ENCODE results near the gene SDHD. TPM values are rescaled to one million over a fixed set of nuclear protein-coding genes. Genes with fewer than 3 reads are reported as not detected.
"Not testable (repeated sequence)": the region's sequence is repeated elsewhere in the genome, so short reads cannot be mapped to it uniquely, and the experiment has no call there.

The SDHD gene
- total RNA-seq, 1 experiment from 2014 or later = 218 TPM

- H3K36me3 ChIP-seq (replicated peaks; ENCODE audit: control insufficient read depth, insufficient read depth, low read length) = peaks cover 15% of the 10 kb centered on the region
- H3K4me3 ChIP-seq (ENCODE audit: insufficient read depth, low read depth, low read length) = no peak overlapping the region
- no peaks in the 10 kb centered on the region for H3K27me3 ChIP-seq (ENCODE audit: control insufficient read depth, insufficient read depth, low read length)
- no peak for DNase-seq
Measured at GRCh38 chr11:112082729-112083128, 3.9 kb upstream of the SDHD start.

DNA sequence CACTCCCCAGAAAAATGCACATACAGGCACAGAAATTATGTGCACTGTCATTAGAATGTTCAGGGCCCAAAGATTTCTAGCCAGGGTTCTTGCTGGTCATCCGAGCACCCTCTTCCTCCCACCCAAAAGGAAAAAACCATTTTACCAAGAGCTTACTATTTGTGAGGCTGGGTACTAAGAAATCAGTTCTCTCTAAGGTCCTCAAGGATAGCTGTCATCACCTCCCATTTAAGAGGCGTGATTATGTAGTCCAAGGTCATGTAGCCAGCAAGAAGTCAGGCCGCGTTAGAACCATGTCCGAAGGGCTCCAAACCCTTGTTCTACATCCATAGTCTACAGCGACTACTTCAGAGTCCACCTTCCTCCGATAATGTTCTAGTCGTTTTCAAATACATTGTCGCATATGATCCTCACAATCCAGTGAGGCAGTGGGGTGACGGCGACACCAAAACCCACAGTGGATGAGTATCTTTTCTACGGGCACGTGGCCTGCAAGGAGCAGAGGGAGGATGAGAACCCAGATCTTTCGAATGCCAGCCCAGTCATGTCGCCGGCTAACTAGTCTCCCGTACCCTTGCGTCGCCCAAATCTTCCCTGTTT, 751 bp upstream of the SDHD start:
- H3K36me3 ChIP-seq (replicated peaks; ENCODE audit: control insufficient read depth, insufficient read depth, low read length) = peaks cover 25% of the 10 kb centered on the region
- no peak for DNase-seq
- H3K4me3 ChIP-seq (ENCODE audit: insufficient read depth, low read depth, low read length) = peak overlapping the region; percentile 96
- no peaks in the 10 kb centered on the region for H3K27me3 ChIP-seq (ENCODE audit: control insufficient read depth, insufficient read depth, low read length)

DNA sequence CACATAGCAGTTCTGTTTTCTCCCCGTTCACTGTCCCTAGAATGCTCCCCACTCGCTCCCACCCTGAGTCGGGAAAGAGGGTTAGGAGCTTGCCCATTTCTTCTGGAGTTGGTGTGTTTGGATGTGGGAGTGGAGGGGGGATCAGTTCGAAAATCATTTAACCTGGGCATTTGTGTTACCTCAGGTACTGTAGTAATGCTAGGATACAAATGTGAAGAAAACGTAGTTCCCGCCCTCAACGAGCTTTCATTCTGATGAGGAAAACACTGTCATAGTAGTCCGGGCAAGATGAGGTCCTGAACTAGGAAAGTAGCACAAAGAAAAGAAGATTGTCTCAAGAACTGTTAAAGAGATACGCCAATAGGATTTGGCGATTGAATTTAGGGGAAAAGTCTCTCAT, 539 bp downstream of the SDHD start:
- DNase-seq = no peak
- no peaks in the 10 kb centered on the region for H3K27me3 ChIP-seq (ENCODE audit: control insufficient read depth, insufficient read depth, low read length)
- H3K36me3 ChIP-seq (replicated peaks; ENCODE audit: control insufficient read depth, insufficient read depth, low read length) = peaks cover 31% of the 10 kb centered on the region
- peak overlapping the region; percentile 96 for H3K4me3 ChIP-seq (ENCODE audit: insufficient read depth, low read depth, low read length)

- DNase-seq; H3K27me3 ChIP-seq (ENCODE audit: control insufficient read depth, insufficient read depth, low read length); H3K4me3 ChIP-seq (ENCODE audit: insufficient read depth, low read depth, low read length): not testable (repeated sequence)
- peaks cover 11% of the 10 kb centered on the region for H3K36me3 ChIP-seq (replicated peaks; ENCODE audit: control insufficient read depth, insufficient read depth, low read length)
Measured at GRCh38 chr11:112095302-112095701, 8.6 kb downstream of the SDHD start.

DNA sequence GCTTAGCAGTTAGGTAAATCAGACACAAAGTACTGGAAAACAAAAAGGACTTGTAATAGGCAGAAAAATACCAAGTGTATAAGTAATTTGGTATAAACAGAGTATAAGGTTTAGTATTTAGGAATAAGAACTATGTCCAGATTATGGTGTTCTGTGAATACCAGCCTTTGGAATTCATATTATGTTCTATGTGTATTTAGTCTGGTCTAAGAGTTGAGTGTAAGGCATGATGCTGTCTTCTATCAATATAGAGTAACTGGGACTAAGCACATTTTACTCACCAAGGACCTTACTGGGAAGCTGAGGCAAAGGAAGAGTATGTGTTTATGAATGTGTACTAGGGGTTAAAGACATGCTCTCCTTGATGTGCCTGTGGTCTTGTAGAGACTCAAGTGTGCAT, 9.5 kb downstream of the SDHD start:
- H3K36me3 ChIP-seq (replicated peaks; ENCODE audit: control insufficient read depth, insufficient read depth, low read length) = peaks cover 9% of the 10 kb centered on the region
- no peak for DNase-seq

DNA sequence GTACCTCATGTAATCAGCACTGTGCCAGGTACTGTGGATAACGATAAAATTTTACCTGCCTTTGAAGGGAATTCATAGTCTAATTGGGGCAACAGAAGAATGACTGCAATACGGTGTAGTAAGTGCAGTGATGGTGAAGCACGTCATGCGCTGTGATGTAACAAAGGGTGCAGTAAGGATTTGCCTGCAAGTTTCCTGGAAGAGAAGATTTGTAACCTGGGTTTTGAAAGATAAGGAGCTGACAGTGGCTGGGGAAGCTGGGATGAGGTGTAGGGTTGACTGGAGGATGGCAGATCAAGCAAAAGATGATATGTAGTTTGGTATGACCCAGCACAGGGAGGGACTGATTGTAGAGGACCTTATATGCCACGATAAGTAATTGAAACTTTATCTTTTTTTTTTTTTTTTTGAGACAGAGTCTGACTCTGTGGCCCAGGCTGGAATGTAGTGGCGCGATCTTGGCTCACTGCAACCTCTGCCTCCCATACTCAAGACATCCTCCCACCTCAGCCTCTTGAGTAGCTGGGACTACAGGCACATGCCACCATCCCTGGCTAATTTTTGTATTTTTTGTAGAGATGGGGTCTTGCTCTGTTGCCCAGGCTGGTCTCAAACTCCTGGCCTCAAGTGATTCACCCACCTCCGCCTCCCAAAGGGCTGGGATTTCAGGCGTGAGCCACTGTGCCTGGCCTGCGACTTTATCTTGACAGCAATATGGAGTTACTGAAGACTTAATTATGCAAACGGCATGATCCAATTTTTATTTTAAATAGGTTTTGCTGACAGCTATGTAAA, 11.3 kb downstream of the SDHD start:
- Histone ChIP-seq H3K27me3 (ENCODE audit: control insufficient read depth, insufficient read depth, low read length) (no peaks in the 10 kb centered on the region), H3K4me3 (ENCODE audit: insufficient read depth, low read depth, low read length) (no peak overlapping the region), H3K36me3 (replicated peaks; ENCODE audit: control insufficient read depth, insufficient read depth, low read length) (peaks cover 3% of the 10 kb centered on the region)
- no peak for DNase-seq

More for the DNA sequence above, 9.5 kb downstream of the SDHD start:
- H3K27me3 ChIP-seq (ENCODE audit: control insufficient read depth, insufficient read depth, low read length) = no peaks in the 10 kb centered on the region
- H3K4me3 ChIP-seq (ENCODE audit: insufficient read depth, low read depth, low read length) = no peak overlapping the region

GRCh38 chr11:112100462-112100861, 13.8 kb downstream of the SDHD start:
- Histone ChIP-seq H3K36me3 (replicated peaks; ENCODE audit: control insufficient read depth, insufficient read depth, low read length) (no peaks in the 10 kb centered on the region), H3K27me3 (ENCODE audit: control insufficient read depth, insufficient read depth, low read length) (no peaks in the 10 kb centered on the region), H3K4me3 (ENCODE audit: insufficient read depth, low read depth, low read length) (no peak overlapping the region)
- no peak for DNase-seq

DNA sequence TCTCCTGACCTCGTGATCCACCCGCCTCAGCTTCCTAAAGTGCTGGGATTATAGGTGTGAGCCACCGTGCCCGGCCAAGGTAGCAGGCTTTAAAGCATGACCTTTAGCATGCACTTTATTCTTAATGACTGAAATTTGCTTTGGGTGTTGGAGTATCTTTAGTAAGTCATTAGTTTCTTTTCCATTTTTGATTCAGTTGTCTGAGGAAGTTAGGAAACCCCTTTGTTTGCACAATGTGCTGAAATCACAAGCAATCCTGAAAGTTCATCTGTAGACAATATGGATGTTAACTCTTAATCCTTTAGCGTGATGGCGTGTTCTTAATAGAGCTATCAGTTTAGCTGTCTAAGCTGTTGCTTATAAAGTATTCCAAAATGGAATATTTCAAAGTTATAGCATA, 16.8 kb downstream of the SDHD start:
- no peak overlapping the region for H3K4me3 ChIP-seq (ENCODE audit: insufficient read depth, low read depth, low read length)
- no peak for DNase-seq
- H3K36me3 ChIP-seq (replicated peaks; ENCODE audit: control insufficient read depth, insufficient read depth, low read length) = no peaks in the 10 kb centered on the region
- no peaks in the 10 kb centered on the region for H3K27me3 ChIP-seq (ENCODE audit: control insufficient read depth, insufficient read depth, low read length)

- no peak overlapping the region for H3K4me3 ChIP-seq (ENCODE audit: insufficient read depth, low read depth, low read length)
- H3K36me3 ChIP-seq (replicated peaks; ENCODE audit: control insufficient read depth, insufficient read depth, low read length) = no peaks in the 10 kb centered on the region
- no peaks in the 10 kb centered on the region for H3K27me3 ChIP-seq (ENCODE audit: control insufficient read depth, insufficient read depth, low read length)
- no peak for DNase-seq
Measured at GRCh38 chr11:112106070-112106469, 19.4 kb downstream of the SDHD start.

- H3K27me3 ChIP-seq (ENCODE audit: control insufficient read depth, insufficient read depth, low read length) = no peaks in the 10 kb centered on the region
- H3K4me3 ChIP-seq (ENCODE audit: insufficient read depth, low read depth, low read length) = no peak overlapping the region
- peak; percentile 61 for DNase-seq
Measured at GRCh38 chr11:112113539-112114457, 27.1 kb downstream of the SDHD start.

DNA sequence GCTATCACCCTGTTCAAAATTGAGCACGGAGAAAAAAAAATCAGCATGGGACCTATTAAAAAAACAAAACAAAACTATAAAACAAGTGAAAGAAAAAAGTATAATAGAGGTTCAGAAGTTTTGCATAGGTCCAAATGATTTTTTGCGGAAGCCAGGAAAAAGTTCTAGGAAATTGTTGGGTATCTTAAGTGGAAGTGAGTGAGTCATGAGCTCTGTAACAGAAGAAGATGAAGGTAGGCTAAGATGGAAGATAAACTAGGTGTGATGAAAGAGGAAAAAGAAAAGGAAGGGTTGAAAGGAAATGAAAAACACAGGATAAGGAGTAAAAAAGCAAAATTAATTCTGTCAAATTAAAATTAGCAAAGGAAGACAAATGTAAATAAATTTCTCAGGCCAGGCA, 27.8 kb downstream of the SDHD start:
- Histone ChIP-seq H3K36me3 (replicated peaks; ENCODE audit: control insufficient read depth, insufficient read depth, low read length) (no peaks in the 10 kb centered on the region), H3K4me3 (ENCODE audit: insufficient read depth, low read depth, low read length) (no peak overlapping the region), H3K27me3 (ENCODE audit: control insufficient read depth, insufficient read depth, low read length) (no peaks in the 10 kb centered on the region)
- no peak for DNase-seq

More at GRCh38 chr11:112113539-112114457, 27.1 kb downstream of the SDHD start:
- no peaks in the 10 kb centered on the region for H3K36me3 ChIP-seq (replicated peaks; ENCODE audit: control insufficient read depth, insufficient read depth, low read length)

- H3K36me3 ChIP-seq (replicated peaks; ENCODE audit: control insufficient read depth, insufficient read depth, low read length) = no peaks in the 10 kb centered on the region
- no peaks in the 10 kb centered on the region for H3K27me3 ChIP-seq (ENCODE audit: control insufficient read depth, insufficient read depth, low read length)
- H3K4me3 ChIP-seq (ENCODE audit: insufficient read depth, low read depth, low read length) = no peak overlapping the region
- no peak for DNase-seq
Measured at GRCh38 chr11:112115386-112115785, 28.7 kb downstream of the SDHD start.

DNA sequence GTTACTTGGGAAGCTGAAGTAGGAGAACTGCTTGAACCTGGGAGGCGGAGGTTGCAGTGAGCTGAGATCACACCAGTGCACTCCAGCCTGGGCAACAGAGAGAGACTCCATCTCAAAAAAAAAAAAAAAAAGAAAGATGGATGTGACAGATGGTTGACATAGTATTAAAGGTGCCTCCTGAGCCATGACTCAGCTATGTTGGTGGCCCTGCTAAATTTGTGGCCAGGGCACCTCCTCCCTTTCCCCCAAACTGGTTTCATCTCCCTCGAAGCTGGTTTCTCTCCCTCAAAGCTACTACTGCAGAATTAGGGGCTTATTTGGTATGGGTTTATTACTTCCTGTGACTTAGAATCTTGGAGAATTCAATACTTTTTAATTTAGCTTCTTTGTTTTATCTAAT, 31.5 kb downstream of the SDHD start:
- no peak overlapping the region for H3K4me3 ChIP-seq (ENCODE audit: insufficient read depth, low read depth, low read length)
- no peaks in the 10 kb centered on the region for H3K36me3 ChIP-seq (replicated peaks; ENCODE audit: control insufficient read depth, insufficient read depth, low read length)
- no peak for DNase-seq
- H3K27me3 ChIP-seq (ENCODE audit: control insufficient read depth, insufficient read depth, low read length) = no peaks in the 10 kb centered on the region

DNA sequence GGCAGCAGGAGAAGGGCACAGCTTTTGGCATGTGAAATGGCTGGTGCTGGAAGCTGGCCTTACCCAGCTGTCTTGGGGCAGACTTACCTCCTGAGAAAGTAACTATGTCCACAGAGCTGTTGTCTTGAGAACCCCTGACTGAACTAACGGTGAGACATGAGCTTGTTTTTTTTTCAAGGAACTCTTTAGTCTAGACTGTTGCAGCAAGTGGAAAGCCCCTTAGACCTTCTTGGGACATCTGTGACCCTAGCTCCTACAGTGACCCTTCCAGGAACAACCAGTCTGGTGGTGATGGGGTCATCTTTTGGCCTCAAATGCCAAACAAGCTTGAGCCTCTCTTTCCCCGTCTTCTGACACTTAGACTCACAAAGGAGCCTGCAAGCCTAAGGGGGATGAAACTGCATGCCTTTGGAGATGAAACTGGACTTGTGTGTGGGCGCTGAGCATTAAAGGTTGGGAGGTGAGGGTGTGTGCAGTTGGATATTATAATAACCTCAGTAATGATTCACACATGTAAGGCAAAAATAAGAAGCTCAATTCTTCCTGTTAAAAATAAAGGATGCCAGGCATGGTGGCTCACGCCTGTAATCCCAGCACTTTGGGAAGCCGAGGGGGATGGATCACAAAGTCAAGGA, 35.4 kb downstream of the SDHD start:
- Histone ChIP-seq H3K4me3 (ENCODE audit: insufficient read depth, low read depth, low read length) (no peak overlapping the region), H3K36me3 (replicated peaks; ENCODE audit: control insufficient read depth, insufficient read depth, low read length) (no peaks in the 10 kb centered on the region), H3K27me3 (ENCODE audit: control insufficient read depth, insufficient read depth, low read length) (no peaks in the 10 kb centered on the region)
- DNase-seq = no peak
